Measurements from ENCODE around the gene HS1BP3.

DNA sequence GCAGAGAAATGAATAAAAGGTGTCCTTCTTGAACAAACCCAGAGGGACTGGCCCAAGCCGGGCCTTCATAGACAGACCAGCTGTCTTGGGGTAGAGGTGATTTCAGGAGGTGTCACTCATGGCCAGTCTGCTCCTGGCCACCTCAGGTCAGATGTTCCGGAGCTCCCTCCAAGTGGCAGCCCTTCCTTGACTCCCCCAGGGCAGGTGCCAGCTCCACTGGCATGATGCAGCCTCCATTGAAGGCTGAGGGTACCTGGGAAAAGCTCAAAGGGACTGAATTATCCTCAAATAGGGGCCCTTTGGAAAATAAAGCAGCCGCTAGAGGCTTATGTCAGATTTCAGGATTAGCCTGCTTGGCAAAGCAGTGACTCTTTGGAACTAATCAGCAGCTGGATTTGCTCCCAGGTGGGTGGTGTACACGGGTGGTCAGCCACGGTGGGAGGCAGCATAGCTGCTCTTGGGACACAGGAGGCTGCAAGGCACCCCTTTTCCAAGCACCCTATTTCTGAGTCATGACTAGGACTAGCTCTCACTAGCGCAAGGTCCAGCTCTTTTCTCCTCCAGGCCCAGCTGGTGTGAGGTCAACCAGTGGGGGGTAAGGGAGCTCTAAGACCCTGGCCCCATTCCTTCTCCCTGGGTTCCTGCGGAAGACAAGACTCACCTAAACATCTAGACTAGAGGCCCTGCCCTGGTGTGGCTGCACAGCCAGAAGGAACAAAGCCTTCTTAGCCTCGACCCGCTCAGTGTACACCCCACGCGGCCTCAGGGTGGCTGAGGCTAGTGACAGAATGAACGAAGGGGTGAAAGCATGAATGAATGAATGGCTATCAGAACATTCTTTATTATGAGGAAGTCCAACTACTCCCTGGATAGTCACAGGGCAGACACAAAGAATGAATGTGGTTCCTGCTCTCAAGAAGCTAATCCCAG is 29.3 kb downstream of the HS1BP3 start:
- TF ChIP-seq EZH2 (IDR thresholded peaks at IDR 0.05) (no peak), CTCF (IDR thresholded peaks at IDR 0.05) (no peak), EZH2phosphoT487 (IDR thresholded peaks at IDR 0.05) (no peak)

Data from neural progenitor cell (in vitro differentiated cells).